ENCODE measurements around the gene FGF5.

The FGF5 gene

GRCh38 chr4:80252953-80253352, 13.5 kb upstream of the FGF5 start:
- no peak for DNase-seq (ENCODE audit: extremely low read depth in 1 of 2, low read depth in 1 of 2)

GRCh38 chr4:80253510-80253909, 13.0 kb upstream of the FGF5 start:
- DNase-seq (ENCODE audit: extremely low read depth in 1 of 2, low read depth in 1 of 2), result no peak

- DNase-seq (ENCODE audit: extremely low read depth in 1 of 2, low read depth in 1 of 2), result no peak
Observed at GRCh38 chr4:80254114-80254513, 12.3 kb upstream of the FGF5 start.

- no peak for DNase-seq (ENCODE audit: extremely low read depth in 1 of 2, low read depth in 1 of 2)
Observed at GRCh38 chr4:80255329-80256095, 11.0 kb upstream of the FGF5 start.

- no peak for DNase-seq (ENCODE audit: extremely low read depth in 1 of 2, low read depth in 1 of 2)
Observed at GRCh38 chr4:80257851-80258250, 8.6 kb upstream of the FGF5 start.

GRCh38 chr4:80259012-80259411, 7.5 kb upstream of the FGF5 start:
- DNase-seq (ENCODE audit: extremely low read depth in 1 of 2, low read depth in 1 of 2), result no peak

GRCh38 chr4:80259817-80260216, 6.6 kb upstream of the FGF5 start:
- DNase-seq (ENCODE audit: extremely low read depth in 1 of 2, low read depth in 1 of 2), result no peak

- DNase-seq (ENCODE audit: extremely low read depth in 1 of 2, low read depth in 1 of 2), result no peak
Observed at GRCh38 chr4:80261989-80262600, 4.4 kb upstream of the FGF5 start.

GRCh38 chr4:80263541-80264351, 2.7 kb upstream of the FGF5 start:
- no peak for DNase-seq (ENCODE audit: extremely low read depth in 1 of 2, low read depth in 1 of 2)

GRCh38 chr4:80264352-80264647, 2.2 kb upstream of the FGF5 start:
- DNase-seq (ENCODE audit: extremely low read depth in 1 of 2, low read depth in 1 of 2), result no peak

- no peak for DNase-seq (ENCODE audit: extremely low read depth in 1 of 2, low read depth in 1 of 2)
Observed at GRCh38 chr4:80264825-80265224, 1.6 kb upstream of the FGF5 start.

GRCh38 chr4:80265571-80266252, 752 bp upstream of the FGF5 start:
- no peak for DNase-seq (ENCODE audit: extremely low read depth in 1 of 2, low read depth in 1 of 2)

GRCh38 chr4:80266902-80267380, 477 bp downstream of the FGF5 start:
- DNase-seq (ENCODE audit: extremely low read depth in 1 of 2, low read depth in 1 of 2), result no peak

- DNase-seq (ENCODE audit: extremely low read depth in 1 of 2, low read depth in 1 of 2), result no peak
Observed at GRCh38 chr4:80268081-80268823, 1.8 kb downstream of the FGF5 start.

GRCh38 chr4:80268936-80269335, 2.5 kb downstream of the FGF5 start:
- DNase-seq (ENCODE audit: extremely low read depth in 1 of 2, low read depth in 1 of 2), result no peak

- no peak for DNase-seq (ENCODE audit: extremely low read depth in 1 of 2, low read depth in 1 of 2)
Observed at GRCh38 chr4:80270321-80270720, 3.9 kb downstream of the FGF5 start.

- DNase-seq (ENCODE audit: extremely low read depth in 1 of 2, low read depth in 1 of 2), result no peak
Observed at GRCh38 chr4:80270868-80271267, 4.4 kb downstream of the FGF5 start.

- DNase-seq (ENCODE audit: extremely low read depth in 1 of 2, low read depth in 1 of 2), result no peak
Observed at GRCh38 chr4:80271801-80272200, 5.3 kb downstream of the FGF5 start.

GRCh38 chr4:80276931-80277330, 10.5 kb downstream of the FGF5 start:
- no peak for DNase-seq (ENCODE audit: extremely low read depth in 1 of 2, low read depth in 1 of 2)

- DNase-seq (ENCODE audit: extremely low read depth in 1 of 2, low read depth in 1 of 2), result no peak
Observed at GRCh38 chr4:80279751-80280150, 13.3 kb downstream of the FGF5 start.

- no peak for DNase-seq (ENCODE audit: extremely low read depth in 1 of 2, low read depth in 1 of 2)
Observed at GRCh38 chr4:80286451-80286850, 20.0 kb downstream of the FGF5 start.

All from stimulated activated CD8-positive, alpha-beta memory T cell treated with anti-CD3 and anti-CD28 coated beads, Interleukin-7, amount 100 ng/mL, for 48 hours (primary cell).